SW 1271 (cell line): ENCODE results near the gene NT5DC3.

ENCODE experiments used
- DNase-seq, 2 experiments: peaks; one replicate each; lab custom pipeline; 2025; lab: John Stamatoyannopoulos, UW

NT5DC3 gene

GRCh38 chr12:103840876-103841689 lies at the start of gene NT5DC3:
NT5DC3 (minus strand) TSS chr12:103841234; CDS start chr12:103841156, 78 bp downstream.
- DNase-seq: peak; percentile 41 to 73

- no peak for DNase-seq
Measured at GRCh38 chr12:103887738-103888137, 46.7 kb upstream of the NT5DC3 start.

- DNase-seq: no peak
Measured at GRCh38 chr12:103886195-103886797, 45.3 kb upstream of the NT5DC3 start.

GRCh38 chr12:103884316-103884715 lies 43.3 kb upstream of the NT5DC3 start:
- peak in 1 of 2 experiments; percentile 14 for DNase-seq

DNA sequence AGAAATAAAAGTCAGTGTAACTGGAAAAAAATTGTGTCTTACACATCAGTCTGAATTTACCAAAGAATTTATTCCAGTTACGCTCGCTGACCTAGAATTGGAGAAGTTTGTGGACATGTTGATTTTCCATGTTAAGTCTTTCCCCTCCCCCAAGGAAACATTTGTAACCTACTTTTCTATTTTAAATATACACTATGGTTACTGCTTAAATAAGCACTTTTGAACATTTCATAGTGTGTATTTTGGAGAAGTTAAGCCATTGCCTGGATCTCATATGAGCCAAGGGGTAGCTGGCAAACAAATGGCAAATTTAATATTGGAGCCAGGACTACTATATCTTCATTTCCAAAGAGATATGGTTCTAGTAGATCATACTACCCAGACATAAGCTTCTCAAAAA lies 42.9 kb upstream of the NT5DC3 start:
- DNase-seq: no peak

DNA sequence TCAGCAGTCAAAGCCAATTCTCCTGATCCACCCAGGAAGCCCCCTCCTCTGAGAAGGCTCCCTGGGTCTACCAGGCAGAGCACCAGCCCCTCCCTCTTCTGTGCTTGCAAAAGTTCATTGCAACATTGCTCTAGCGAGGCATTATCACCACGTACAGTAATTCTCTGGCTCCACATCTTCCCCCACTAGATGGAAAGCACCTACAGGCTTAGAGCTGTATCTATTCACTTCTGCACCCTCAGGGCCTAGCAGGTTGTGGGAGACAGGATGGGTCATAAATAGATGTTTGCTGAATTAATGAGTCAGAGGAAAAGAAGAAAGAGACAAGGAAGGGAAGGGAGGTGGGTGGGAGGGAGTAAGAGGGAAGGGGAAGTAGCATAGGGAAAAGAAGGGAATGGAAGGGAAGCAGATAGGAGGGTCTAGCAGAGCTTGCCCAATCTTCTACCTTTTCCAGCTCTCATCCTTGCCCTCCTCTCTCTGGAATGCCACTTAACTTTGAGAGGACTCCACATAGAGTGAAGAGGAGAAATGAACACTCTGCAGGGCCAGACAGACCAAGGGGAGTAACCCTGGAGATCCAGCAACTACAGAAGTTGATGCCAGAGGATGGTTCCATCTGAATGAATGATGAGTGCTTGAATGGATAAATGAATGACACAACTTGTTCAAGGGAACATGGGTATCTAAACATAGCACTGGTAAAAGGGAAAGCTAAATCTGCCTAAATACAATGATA lies 42.0 kb upstream of the NT5DC3 start:
- no peak for DNase-seq

- no peak for DNase-seq
Measured at GRCh38 chr12:103881261-103881660, 40.2 kb upstream of the NT5DC3 start.

- no peak for DNase-seq
Measured at GRCh38 chr12:103880299-103881142, 39.5 kb upstream of the NT5DC3 start.

DNA sequence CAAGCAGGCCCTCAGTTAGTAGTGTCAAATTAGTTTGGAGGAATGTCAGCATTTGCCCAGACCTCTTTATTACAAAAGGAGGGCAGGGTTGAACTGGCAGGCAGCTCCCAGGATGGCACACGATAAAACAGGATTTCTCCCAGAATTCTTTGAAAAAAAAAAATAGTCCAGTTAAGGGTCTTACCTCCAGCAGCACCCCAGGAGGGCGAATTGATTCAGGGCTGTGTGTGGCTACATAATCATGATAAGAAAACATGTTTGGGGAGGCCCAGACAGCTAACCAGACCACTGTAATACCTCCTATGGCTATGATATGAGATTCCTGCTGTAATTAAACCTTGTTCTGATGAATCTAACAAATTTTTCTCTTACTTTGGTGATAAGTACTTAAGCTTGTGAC lies 38.8 kb upstream of the NT5DC3 start:
- no peak for DNase-seq

- no peak for DNase-seq
Measured at GRCh38 chr12:103879048-103879692, 38.1 kb upstream of the NT5DC3 start.

- DNase-seq: peak; percentile 41 to 73
Measured at GRCh38 chr12:103877934-103878510, 37.0 kb upstream of the NT5DC3 start.

- no peak for DNase-seq
Measured at GRCh38 chr12:103877288-103877687, 36.3 kb upstream of the NT5DC3 start.

DNA sequence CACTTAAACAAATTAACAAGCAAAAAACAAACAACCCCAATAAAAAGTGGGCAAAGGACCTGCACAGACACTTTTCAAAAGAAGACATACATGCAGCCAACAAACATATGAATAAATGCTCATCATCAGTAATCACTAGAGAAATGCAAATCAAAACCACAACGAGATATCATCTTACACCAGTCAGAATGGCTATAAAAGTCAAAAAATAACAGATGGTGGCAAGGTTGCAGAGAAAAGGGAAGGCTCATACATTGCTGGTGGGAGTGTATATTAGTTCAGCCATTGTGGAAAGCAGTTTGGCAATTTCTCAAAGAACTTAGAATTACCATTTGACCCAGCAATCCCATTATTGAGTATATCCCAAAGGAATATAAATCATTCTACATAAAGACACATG lies 34.6 kb upstream of the NT5DC3 start:
- DNase-seq: no peak

DNA sequence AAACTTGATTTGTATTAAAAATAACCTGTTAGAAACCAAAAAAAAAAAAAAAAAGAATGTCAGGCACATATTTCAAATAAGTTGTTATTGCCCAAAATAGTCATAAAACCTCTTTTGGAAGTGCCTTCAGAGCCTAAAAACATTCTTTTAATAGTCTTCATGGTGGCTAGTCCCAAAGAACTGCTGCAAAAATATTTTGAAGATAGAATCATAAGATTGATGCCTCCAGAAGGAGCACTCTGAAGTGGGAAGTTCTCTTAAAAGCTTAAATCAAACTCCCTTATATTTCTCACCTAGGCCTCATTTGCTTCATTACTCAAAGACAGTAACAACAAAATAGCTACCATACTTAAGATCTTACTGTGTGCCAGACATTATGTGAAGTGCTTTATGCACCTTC lies 27.2 kb upstream of the NT5DC3 start:
- no peak for DNase-seq

- no peak for DNase-seq
Measured at GRCh38 chr12:103865151-103865730, 24.2 kb upstream of the NT5DC3 start.

GRCh38 chr12:103864710-103865109 lies 23.7 kb upstream of the NT5DC3 start:
- no peak for DNase-seq

DNA sequence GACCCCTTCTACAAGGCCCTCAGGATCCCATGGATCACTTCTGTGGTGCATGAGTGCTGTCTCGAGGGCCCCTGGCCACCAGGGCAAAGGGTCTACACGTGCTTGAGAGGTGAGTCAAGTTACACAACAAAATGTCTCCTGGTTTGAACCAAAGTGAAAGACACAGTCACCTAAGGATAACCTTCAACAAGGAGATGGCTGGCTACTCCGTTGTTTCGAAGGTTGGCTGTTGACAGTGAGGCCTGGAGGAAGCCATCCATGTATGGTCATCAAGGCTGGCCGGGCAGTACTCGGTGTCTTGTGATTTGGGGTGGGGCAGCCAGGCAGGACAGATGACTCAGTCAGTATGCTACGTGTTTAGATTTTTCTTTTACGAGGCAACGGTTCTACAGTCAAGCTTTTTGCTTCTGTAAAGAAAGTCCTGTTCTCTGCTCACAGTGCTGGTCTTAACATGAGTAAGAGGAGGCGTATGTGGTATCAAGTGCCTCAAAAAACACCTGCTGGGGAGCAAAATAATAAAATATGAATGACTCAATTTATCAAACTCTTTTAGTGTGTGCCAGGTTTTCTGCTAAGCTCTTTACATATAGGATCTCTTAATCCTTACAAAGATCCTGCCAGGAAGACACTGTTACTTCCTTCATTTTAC lies 18.0 kb upstream of the NT5DC3 start:
- DNase-seq: peak; percentile 11 to 65

- DNase-seq: no peak
Measured at GRCh38 chr12:103858335-103858734, 17.3 kb upstream of the NT5DC3 start.

GRCh38 chr12:103857164-103857563 lies 16.1 kb upstream of the NT5DC3 start:
- no peak for DNase-seq
